ENCODE results near the gene MAN2C1.
"Not testable (repeated sequence)": the region's sequence is repeated elsewhere in the genome, so short reads cannot be mapped to it uniquely, and the experiment has no call there.

Gene MAN2C1

DNA sequence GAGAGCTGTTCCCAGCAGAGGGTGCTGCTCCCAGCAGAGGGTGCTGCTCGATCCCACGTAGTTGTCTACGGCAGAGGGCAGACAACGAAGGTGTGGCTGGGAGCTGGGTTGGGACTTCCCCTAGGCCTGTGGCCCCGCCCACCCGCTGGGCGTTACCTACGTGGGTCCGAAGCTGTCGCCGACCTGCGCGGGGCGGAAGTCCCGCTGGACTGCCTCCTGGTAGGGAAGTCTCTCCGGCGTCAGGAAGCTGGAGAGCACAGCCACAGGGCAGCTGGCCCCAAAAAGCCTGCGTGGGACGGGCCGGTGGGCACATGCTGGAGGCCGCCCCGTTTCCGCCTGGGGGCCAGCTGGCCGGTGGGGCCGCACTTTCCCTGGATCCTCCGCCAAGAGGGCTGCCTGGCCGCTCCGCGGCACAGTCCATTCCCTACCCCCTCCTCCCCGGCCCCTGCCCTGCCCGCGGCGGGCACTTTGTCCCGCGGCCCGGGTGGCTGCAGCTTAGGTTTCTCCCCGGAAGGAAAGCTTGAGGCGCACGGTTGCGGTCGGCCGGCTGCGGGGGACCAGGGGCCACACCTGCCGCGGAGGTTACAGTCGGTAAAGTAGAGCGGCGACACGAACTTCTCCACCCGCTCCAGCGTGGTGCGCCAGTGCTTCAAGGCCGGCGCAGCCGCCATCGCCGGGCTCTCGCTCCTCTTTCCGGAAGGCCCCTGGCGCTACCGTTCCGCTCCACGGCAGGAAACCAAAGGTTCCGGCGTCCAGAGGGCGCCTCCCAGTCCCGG lies at the start of gene MAN2C1:
TSS of gene MAN2C1 (minus strand) at position 695 of the 776 bp plus-strand sequence. CDS start at position 671, 24 bp downstream.
- peak within 1 kb of the TSS; percentile 96 for H3K27ac ChIP-seq
- DNase-seq (ENCODE audit: low read depth, low spot score), result peak; percentile 92

DNA sequence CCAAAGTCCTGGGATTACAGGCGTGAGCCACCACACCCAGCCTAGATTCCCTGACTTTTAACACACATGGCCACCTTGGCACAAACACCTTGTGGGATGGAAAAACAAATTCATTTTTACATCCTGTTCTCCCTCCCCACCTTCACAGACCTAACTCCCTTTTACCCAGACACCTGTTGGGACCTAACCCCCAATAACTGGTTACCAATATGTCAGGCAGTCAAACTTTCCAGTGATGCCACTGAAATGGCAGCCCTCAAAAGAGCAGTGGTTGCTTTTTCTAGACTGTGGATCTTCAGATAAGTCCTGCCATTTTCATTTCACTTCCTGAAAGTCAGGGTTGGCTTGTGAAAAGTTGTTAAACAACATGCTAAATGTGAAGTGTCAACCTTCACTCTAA lies 48.2 kb upstream of the MAN2C1 start:
- no peak for DNase-seq (ENCODE audit: low read depth, low spot score)
- H3K27ac ChIP-seq, result no peak overlapping the region

DNA sequence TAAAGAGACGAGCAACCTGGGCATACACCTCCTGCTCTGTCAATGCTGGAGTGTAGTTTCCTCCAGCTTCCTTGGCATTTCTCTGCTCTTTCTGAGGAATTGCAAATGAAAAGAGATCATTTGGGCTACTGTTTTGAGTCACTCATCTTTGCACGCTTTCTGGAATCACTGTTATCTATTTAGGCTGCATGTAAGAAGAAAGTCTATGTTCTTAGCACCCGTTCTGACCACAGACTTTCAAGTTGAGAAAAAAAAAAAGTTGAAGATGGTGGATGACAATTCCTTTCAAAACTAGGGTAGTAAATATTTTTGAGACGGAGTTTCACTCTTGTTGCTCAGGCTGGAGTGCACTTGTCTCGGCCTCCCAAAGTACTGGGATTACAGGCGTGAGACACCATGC lies 41.8 kb upstream of the MAN2C1 start:
- no peak for DNase-seq (ENCODE audit: low read depth, low spot score)
- H3K27ac ChIP-seq, result no peak overlapping the region

DNA sequence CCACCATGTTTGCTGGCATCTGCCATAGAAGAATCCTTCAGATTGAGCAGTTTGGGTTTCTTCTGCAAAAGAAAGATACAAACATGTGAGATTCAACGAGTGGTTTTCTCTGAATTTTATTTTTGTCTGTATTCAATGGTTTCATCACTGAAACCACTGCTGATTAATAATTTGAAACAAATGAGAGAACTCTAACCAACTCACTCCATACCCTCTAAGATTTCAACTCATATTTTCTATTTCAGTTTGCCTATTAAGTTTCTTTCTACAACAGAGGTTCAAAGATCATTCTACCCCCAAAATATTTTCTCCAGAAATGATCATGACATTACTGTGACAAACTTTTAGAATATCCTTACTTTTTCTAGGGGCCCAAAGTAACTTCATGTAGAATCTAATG lies 38.7 kb upstream of the MAN2C1 start:
- DNase-seq (ENCODE audit: low read depth, low spot score), result no peak
- H3K27ac ChIP-seq, result no peak overlapping the region

DNA sequence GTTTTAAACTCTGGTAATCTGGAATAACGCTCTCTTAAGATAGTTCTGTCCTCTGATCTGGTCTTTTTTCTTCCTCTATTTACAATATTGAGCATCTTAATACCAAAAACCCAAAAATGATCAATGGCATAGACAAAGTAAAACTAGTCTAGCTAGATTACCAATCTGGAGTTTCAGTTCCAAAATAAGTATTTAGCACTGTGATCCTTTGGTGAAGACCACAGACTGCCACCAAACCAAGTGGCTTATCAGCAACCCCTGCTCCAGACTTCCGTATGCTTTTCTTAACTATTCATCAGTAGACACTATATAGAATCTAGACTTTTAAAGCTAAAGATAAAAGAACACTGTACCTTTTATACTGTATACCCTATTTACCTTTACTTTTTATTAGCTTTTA lies 35.5 kb upstream of the MAN2C1 start:
- DNase-seq (ENCODE audit: low read depth, low spot score), result no peak
- H3K27ac ChIP-seq, result no peak overlapping the region

GRCh38 chr15:75397494-75397893 lies 29.1 kb upstream of the MAN2C1 start:
- DNase-seq (ENCODE audit: low read depth, low spot score), result no peak
- no peak overlapping the region for H3K27ac ChIP-seq

DNA sequence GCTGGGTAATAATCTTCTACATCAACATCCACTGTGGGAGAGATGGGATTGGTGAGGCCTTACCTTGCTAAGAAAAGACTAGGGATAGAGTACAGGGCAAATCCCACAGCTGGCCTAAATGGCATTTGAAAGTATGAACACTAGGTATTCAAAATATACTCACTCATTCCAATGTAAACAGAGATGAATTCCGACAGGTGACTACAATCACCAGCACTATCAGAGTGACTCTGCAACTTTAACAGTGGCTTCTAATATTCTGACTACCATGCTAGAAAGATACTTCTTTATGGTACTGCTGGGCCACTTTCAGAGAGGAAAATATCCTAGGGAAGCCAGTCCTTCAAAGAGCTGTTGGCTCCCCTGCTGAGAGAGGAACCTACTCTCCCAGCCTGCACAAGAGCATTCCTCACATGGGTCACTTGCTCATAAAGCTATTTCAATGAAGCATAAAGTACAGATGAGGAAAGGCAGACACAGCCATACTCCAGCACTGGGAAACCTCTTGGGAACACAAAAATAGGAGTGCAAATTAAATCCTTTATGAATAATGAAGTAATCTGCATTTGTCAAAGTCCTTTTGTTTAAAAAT lies 21.5 kb upstream of the MAN2C1 start:
- no peak overlapping the region for H3K27ac ChIP-seq
- no peak for DNase-seq (ENCODE audit: low read depth, low spot score)

GRCh38 chr15:75383986-75384385 lies 15.6 kb upstream of the MAN2C1 start:
- DNase-seq (ENCODE audit: low read depth, low spot score); H3K27ac ChIP-seq: not testable (repeated sequence)

- DNase-seq (ENCODE audit: low read depth, low spot score), result no peak
- no peak overlapping the region for H3K27ac ChIP-seq
Measured at GRCh38 chr15:75380773-75381172, 12.4 kb upstream of the MAN2C1 start.

DNA sequence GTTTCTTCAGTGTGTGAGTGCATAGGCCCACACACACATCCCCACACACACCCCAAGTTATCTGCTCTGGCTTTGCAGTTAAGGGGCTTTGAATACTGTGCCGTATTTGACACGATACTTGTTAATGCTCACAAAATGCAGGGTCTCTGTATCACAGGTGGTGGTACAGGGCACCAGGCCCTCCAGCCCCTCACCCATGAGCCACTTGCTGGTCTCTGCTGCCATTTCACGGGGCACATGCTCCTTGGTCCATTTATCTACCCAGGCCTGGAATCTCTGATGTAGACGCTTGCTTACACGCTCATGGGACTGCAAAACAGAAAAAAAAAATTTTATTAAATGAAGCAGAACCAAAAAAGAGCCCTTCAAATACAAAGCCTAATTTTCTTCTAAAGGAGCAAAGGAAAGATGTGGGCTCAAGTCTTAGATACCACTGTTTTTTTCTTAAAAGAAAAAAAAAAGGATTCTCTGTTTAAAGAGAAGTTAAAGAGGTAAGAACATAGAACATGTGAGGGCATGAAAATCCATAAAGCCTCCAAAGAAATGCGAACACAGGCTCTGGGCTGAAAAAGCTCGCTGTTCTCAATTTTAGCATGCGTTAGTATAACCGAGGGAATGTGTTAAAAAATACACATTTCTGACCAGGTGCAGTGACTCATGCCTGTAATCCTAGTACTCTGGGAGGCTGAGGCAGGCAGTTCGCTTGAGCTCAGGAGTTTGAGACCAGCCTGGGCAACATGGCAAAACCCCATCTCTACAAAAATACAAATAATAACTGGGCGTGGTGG lies 3.7 kb upstream of the MAN2C1 start:
- DNase-seq (ENCODE audit: low read depth, low spot score), result no peak
- H3K27ac ChIP-seq, result peak overlapping the region; percentile 65

GRCh38 chr15:75371486-75371885 lies 3.1 kb upstream of the MAN2C1 start:
- peak; percentile 16 for DNase-seq (ENCODE audit: low read depth, low spot score)
- H3K27ac ChIP-seq, result peak overlapping the region; percentile 65

DNA sequence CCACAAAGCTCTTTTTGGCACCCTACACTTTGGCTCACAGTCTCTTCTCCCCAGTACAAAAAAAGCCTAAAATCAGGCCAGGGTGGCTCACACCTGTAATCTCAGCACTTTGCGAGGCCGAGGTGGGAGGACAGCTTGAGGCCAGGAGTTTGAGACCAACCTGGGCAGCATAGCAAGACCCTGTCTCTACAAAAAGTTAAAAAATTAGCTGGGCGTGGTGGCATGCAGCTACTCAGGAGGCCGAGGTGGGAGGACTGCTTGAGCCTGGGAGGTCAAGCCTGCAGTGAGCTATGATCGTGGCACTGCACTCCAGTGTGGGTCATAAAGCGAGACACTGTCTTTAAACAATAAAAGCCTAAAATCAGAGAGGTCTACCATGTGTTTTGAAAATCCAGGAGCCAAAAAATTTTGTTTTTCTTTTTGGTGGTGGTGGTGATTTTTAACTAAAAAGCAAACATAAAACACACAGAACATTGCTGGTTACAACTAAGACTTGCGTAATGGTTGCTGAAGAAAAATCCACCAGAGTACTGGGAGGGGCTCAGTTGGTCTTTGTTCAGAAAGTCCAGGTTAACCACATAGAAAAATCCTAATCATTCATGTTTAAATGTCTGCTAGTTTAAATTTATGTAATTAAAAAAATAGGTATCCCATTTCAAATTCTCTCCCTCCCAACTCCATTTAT lies 1.6 kb upstream of the MAN2C1 start:
- DNase-seq (ENCODE audit: low read depth, low spot score), result no peak
- H3K27ac ChIP-seq, result peak overlapping the region; percentile 96

- H3K27ac ChIP-seq, result peak overlapping the region; percentile 96
- DNase-seq (ENCODE audit: low read depth, low spot score), result no peak
Measured at GRCh38 chr15:75368689-75369239, 357 bp upstream of the MAN2C1 start.

DNA sequence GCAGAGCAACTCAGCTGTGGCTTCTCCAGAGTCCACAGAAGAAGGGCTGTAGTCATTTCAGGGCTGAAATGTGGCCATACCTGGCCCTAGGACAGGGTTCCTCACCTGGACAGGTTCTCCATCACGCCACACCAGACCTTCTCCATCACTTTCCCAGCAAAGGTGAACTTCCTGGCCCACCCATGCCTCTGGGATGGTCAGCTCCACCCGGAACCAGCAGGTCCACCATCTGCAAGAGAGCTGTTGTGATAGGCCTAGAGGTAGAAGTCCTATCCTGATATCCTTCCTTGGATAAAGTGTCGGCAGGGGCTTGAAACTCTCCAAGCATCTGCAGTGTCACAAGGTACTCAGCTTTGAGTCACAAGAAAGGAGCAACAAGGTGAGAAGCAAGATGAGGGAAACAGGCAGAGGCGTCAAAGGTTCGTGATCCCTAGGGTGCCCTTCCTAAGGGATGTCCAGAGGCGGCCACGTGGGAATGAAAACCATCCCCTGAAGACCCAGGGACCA lies 948 bp downstream of the MAN2C1 start:
- peak overlapping the region; percentile 96 for H3K27ac ChIP-seq
- DNase-seq (ENCODE audit: low read depth, low spot score), result no peak

DNA sequence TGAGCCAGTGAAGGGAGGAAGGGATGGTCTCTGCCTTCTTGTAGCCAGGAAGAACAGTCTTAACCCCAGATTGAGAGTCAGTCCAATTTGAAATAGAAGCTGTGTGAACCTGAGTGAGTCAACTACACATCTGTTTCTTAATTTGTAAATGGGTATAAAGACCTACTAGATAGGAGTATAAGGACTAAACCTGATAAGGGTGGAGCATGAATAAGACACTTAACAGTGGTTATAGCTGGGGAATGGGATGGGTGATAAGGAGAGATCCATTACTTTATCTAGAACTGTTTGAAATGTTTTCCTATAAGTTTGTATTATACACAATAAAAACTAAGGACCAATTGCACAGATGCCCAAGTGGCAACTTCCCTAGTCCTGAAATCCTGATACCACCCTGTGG lies 1.4 kb downstream of the MAN2C1 start:
- no peak for DNase-seq (ENCODE audit: low read depth, low spot score)
- H3K27ac ChIP-seq, result no peak overlapping the region

DNA sequence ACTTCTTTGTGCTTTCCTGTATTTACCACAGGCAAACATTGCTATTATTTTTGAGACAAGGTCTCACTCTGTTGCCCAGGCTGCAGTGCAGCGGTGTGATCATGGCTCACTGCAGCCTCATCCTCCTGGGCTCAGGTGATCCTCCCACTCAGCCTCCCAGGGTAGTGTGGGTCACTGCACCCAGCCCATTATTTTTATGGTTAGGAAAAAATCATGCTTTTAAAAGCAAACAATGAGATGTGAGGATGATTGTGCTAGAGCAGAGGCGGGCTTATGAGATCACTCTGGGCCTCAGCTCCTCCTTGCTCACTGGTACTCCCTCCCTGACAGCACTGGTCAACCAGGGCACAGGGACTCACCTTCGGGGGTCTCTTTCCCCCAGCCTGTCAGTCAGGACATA lies 2.2 kb downstream of the MAN2C1 start:
- H3K27ac ChIP-seq, result no peak overlapping the region
- no peak for DNase-seq (ENCODE audit: low read depth, low spot score)

- H3K27ac ChIP-seq, result no peak overlapping the region
- DNase-seq (ENCODE audit: low read depth, low spot score), result no peak
Measured at GRCh38 chr15:75364881-75365280, 3.5 kb downstream of the MAN2C1 start.

DNA sequence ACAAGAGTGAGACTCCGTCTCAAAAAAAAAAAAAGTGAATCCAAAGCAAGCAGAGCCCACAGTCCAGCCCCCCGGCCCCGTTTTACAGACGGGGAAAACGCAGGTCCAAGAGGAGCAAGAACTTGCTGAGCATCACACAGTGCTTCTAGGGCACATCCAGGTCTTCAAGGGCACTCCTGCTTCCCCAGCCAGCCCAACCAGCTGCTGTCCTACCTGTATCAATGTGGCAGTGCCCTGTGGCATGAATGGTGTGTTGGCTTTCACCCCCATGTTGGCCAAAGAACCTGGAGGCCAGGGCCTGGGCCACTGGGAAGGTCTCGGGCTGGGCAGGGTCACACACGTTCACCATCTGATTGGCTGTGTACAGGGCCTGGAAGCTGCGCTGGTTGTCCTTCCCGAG lies 4.6 kb downstream of the MAN2C1 start:
- DNase-seq (ENCODE audit: low read depth, low spot score), result no peak
- H3K27ac ChIP-seq, result no peak overlapping the region

- no peak overlapping the region for H3K27ac ChIP-seq
- no peak for DNase-seq (ENCODE audit: low read depth, low spot score)
Measured at GRCh38 chr15:75362642-75363249, 5.7 kb downstream of the MAN2C1 start.
